ENCODE measurements around the gene PODXL.

Gene PODXL

DNA sequence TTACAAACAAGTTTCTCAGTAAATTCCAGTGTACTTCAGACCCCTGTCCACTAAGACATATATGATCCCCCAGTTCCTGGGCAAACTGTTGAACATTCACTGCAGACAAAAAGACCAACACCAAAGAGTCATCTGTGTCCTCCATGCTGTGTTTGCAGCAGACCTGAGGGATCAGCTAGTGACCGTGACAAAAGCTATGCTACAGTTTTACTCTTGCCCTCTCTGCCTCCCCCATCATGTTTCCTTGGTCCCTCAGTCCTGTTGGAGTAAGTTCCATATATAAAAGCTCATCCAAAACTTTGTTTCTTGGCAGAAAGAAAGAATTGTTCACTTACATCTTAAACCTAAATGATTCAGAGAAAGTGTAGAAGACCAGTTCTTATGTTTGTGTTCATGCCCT lies 56.1 kb downstream of the PODXL start:
- Mint-ChIP-seq H3K4me1 (peaks cover 33% of the 10 kb centered on the region), H3K27me3 (no peaks in the 10 kb centered on the region), H3K27ac (no peak overlapping the region), H3K36me3 (peaks cover 4% of the 10 kb centered on the region), H3K4me3 (no peak overlapping the region), H3K9me3 (no peaks in the 10 kb centered on the region)

DNA sequence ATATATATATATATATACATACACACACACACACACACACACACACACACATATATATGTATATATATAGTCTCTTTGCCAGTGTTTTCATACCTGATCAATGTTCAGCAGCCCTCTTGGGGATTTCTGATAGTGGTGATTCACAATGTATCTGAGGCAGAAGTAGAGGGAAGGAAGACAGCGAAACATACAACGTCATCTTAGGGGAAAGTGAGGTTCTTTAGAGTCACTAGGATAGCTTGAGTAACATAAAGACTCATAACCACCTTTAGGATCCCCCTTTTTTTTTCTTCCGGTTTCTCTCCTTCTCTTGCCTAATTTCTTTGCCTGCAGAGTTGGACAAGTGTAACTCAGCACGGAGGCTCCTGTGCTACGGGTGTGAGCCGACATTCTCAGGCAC lies 56.6 kb downstream of the PODXL start:
- Mint-ChIP-seq H3K36me3 (peaks cover 4% of the 10 kb centered on the region), H3K27ac (no peak overlapping the region), H3K4me1 (peaks cover 30% of the 10 kb centered on the region), H3K27me3 (no peaks in the 10 kb centered on the region), H3K4me3 (no peak overlapping the region), H3K9me3 (no peaks in the 10 kb centered on the region)

DNA sequence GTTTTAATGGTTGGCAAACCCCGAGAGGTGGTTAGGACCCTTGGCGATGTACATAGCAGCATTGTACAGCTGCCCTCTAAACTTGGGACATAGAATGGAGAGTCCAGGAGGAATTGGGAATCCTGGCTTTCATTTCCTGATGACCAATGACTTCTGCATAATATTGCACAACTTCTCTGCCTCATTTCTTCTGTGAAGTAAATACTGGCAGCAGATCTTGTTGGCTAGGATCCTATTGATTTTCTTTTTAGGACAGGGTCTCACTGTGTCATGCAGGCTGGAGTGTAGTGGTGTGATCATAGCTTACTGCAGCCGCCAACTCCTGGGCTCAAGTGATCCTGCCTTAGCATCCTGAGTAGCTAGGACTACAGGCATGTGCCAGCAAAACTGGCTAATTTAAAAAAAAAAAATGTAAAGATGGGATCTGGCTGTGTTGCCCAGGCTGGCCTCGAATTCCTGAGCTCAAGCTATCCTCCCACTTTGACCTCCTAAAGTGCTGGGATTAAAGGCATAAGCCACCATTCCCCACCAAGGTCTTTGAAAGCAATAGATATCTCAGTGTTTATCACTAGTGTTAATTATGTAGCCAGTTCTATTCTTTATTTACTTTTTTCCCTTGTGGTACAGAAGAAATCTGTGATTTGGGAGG lies 58.1 kb downstream of the PODXL start:
- H3K4me1 Mint-ChIP-seq = peaks cover 28% of the 10 kb centered on the region
- H3K27me3 Mint-ChIP-seq = no peaks in the 10 kb centered on the region
- no peaks in the 10 kb centered on the region for H3K9me3 Mint-ChIP-seq
- H3K27ac Mint-ChIP-seq = no peak overlapping the region
- H3K4me3 Mint-ChIP-seq = no peak overlapping the region
- H3K36me3 Mint-ChIP-seq = peaks cover 4% of the 10 kb centered on the region

DNA sequence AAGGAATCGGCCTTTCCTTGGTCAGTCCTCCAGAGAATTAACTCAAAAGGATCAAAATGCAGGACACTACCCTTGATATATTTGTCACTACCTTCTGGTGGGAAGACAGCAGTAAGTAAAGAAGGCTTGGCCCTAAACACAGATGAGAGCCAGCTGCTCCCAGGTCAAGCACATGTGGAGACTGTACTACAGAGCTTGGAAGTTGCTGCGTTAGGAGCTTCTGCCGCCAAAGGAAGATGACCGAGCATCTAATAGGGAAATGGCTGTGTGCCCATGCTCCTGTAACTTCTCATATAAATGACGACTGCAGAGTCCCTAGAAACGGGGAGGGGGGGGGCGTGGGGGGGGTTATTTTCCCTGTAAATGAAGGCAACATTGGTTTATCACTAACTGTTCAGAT lies 59.0 kb downstream of the PODXL start:
- Mint-ChIP-seq H3K27ac (peak overlapping the region; percentile 35), H3K36me3 (peaks cover 4% of the 10 kb centered on the region), H3K4me1 (peaks cover 20% of the 10 kb centered on the region), H3K9me3 (no peaks in the 10 kb centered on the region), H3K27me3 (no peaks in the 10 kb centered on the region), H3K4me3 (no peak overlapping the region)

DNA sequence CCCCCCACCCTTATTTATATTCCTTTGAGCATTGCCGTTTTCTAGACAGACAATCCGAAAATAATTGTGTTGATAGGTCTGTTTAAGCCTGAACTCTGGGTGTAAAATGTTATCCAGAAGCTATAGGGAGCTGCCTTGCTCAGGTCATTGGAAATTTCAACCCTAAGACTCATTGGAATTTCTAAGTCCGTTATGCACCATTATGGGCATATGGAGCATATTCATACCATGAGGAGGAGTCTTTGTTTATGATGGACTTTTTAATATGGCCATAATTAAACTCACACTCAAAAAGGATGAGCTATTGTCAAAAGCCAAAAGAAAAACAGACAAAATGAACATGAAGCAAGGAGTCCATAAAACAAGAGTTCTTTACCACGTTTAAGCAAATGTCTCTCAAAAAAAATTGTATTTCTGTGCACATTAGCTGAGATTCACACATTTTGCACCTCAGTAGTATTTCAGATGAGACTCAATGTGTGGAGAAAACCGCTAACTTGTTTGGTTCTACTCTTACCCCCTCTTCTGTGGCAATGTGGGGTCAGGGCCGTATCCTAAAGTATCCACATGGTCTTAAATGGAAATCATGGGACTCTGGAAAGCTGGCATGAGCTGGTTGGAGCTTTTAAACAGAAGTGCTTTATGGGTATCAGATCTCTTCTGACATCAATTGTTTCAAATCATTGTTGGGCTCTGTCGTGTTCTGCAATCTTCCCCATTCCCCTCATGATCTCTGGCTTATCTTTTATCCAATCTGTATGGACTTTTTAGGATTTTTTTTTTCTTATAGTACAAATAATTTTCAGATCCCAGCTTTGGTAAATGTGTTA lies 60.5 kb downstream of the PODXL start:
- Mint-ChIP-seq H3K4me3 (no peak overlapping the region), H3K36me3 (peaks cover 4% of the 10 kb centered on the region), H3K27me3 (no peaks in the 10 kb centered on the region), H3K27ac (no peak overlapping the region), H3K4me1 (peaks cover 6% of the 10 kb centered on the region), H3K9me3 (no peaks in the 10 kb centered on the region)

DNA sequence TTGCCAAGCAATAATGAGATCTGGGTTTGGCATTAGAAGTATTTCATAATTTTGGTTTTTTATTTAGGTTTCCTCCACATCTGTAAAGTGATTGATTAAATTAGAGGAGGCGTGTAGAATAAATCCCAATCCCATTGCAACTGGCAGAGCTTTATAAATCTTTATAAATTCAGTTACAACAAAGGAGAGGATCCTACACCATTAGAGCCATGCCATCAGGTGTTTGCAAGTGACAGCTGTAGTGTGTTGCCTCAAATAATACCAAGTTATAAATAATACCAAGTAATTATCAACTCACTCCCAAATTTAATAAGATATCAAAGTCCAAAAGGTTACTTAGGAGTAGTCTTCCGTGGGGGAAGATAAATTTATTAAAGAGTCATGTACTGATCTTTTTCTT lies 62.2 kb downstream of the PODXL start:
- H3K36me3 Mint-ChIP-seq = peaks cover 4% of the 10 kb centered on the region
- H3K27me3 Mint-ChIP-seq = no peaks in the 10 kb centered on the region
- no peak overlapping the region for H3K27ac Mint-ChIP-seq
- no peaks in the 10 kb centered on the region for H3K9me3 Mint-ChIP-seq
- no peaks in the 10 kb centered on the region for H3K4me1 Mint-ChIP-seq
- no peak overlapping the region for H3K4me3 Mint-ChIP-seq

DNA sequence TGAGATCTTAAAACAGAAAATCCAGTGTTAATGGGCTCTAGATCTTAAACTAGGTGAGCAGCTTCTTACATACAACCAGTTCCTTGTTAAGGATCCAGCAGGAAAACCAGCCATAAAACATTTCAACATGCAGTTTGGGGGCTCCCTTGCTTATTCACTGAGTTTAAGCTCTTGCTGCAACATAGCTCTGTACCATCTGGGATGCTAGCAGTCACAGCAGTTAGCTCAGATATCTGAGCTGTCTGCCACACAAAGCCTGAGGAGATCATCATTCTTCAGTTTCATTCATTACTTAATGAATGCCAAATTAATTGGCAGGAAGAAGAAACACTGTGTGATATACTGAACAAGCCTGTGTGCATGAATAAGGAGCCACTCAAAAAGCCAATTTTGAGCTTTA lies 62.8 kb downstream of the PODXL start:
- no peak overlapping the region for H3K27ac Mint-ChIP-seq
- H3K4me1 Mint-ChIP-seq = no peaks in the 10 kb centered on the region
- no peak overlapping the region for H3K4me3 Mint-ChIP-seq
- H3K27me3 Mint-ChIP-seq = no peaks in the 10 kb centered on the region
- H3K9me3 Mint-ChIP-seq = no peaks in the 10 kb centered on the region
- peaks cover 4% of the 10 kb centered on the region for H3K36me3 Mint-ChIP-seq

DNA sequence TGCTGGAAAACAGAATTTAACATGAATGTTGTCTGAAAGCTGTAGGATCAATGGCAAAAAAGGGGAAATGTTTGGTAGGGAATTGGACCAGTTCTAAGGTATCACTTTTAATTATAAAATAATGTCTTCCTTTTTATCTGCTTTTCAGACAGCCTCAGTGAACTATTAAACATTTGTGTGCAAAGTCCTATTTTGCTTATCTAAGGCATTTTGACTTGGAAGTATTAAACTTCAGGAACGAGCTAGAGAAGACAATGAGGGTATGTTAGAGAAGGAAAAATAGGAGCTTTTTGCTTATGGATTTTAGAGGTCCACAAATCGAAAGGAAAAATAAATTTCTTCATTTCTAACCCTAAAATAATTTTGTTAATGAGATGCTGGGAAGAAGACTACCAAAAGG lies 63.3 kb downstream of the PODXL start:
- no peak overlapping the region for H3K4me3 Mint-ChIP-seq
- H3K4me1 Mint-ChIP-seq = no peaks in the 10 kb centered on the region
- no peaks in the 10 kb centered on the region for H3K9me3 Mint-ChIP-seq
- H3K36me3 Mint-ChIP-seq = peaks cover 6% of the 10 kb centered on the region
- no peak overlapping the region for H3K27ac Mint-ChIP-seq
- no peaks in the 10 kb centered on the region for H3K27me3 Mint-ChIP-seq

DNA sequence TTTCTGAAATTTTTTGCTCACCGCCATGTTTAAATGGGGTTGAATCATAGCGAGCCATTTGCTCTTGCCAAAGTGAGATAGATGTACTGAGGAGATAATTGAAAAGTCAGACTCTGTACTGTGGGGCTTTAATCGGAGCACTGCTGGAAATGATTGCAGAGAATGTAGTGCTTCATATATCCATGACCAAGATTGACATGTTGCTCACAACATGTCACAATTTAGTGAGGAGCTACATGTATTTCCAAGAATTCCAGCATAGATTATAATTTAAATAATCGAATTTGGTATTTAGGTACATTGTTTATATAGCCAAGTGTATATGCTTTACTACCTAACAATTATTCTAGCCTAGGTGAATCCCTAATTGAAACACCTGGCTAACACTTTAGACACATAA lies 66.5 kb downstream of the PODXL start:
- Mint-ChIP-seq H3K36me3 (peaks cover 2% of the 10 kb centered on the region), H3K4me1 (no peaks in the 10 kb centered on the region), H3K9me3 (no peaks in the 10 kb centered on the region), H3K4me3 (no peak overlapping the region), H3K27ac (no peak overlapping the region), H3K27me3 (no peaks in the 10 kb centered on the region)

DNA sequence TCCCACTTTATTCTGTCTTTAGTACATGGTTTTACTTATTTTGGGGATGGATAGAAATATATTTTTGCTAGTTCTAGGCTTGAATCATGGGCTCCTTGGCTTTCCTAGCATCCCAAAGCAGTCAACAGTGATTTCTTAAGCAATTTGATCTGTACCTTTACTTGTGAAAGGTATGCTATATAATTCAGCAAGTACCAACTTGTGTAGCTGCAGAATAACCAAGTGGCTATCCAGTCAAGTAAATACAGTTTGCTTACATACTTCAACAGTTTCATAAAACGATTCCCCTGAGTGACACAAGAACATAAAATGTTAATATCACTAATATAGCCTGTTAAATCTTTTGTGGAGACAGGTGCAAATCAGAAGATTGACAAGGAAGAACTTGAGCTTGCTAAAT lies 67.2 kb downstream of the PODXL start:
- H3K4me1 Mint-ChIP-seq = no peaks in the 10 kb centered on the region
- no peaks in the 10 kb centered on the region for H3K9me3 Mint-ChIP-seq
- no peak overlapping the region for H3K4me3 Mint-ChIP-seq
- H3K27me3 Mint-ChIP-seq = no peaks in the 10 kb centered on the region
- H3K27ac Mint-ChIP-seq = peak overlapping the region; percentile 10
- H3K36me3 Mint-ChIP-seq = peaks cover 2% of the 10 kb centered on the region

DNA sequence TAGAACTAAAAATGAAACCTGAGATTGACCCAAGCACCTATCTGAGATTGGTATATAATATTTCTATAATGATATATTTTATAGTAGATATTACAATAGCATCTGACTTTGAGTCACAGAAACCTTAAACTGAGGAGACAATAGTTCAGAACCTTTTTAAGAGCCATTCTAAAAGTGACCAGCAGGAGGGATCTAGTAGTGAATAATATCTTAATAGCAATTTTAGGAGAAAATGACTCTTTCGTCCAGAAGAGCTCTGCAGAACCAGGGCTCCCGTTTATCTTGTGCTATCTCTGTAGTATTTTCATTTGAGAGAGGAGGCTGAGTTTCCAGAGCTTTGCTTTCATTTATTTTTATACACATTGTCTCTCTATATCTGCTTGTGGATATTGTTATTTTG lies 68.1 kb downstream of the PODXL start:
- Mint-ChIP-seq H3K27ac (no peak overlapping the region), H3K36me3 (peaks cover 4% of the 10 kb centered on the region), H3K4me3 (no peak overlapping the region), H3K9me3 (no peaks in the 10 kb centered on the region), H3K27me3 (no peaks in the 10 kb centered on the region), H3K4me1 (no peaks in the 10 kb centered on the region)

DNA sequence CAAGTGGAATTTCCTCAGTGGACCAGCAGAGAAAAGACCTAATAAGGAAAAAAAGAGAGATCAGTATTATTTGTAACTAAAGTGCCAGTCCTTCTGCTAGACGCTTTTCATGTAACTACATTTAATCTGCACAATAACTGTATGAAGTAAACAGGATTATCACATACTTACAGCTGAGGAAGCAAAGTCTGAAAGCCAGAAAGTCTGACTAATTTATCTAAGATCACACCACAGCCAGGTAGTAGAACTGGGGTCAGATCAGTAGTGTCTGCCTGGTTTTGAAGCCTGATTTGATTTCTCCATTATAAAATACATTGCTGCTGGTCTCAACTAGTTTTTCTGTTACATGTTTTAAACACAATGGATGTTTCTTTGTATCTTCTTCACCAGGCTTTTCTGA lies 69.2 kb downstream of the PODXL start:
- no peak overlapping the region for H3K4me3 Mint-ChIP-seq

DNA sequence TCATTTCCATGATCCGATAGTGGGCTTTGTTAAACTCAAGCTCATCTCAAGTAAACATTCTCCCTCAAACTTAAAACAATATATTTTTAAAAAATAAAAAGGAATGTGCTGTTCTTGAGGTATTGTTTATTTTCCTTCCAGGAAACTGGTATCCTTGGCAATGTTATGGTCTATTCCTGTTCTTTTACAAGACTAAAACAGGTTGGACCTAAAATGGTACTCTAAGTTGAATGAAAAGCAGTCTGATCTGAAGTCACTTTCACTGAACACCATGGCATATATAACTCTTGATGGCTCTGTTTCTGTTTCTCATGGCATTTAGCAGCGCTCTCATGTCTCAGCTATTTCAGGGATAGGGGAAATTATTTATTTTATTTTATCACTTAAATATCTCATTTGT lies 70.1 kb downstream of the PODXL start:
- no peaks in the 10 kb centered on the region for H3K9me3 Mint-ChIP-seq
- H3K4me1 Mint-ChIP-seq = no peaks in the 10 kb centered on the region
- no peak overlapping the region for H3K4me3 Mint-ChIP-seq
- H3K27me3 Mint-ChIP-seq = no peaks in the 10 kb centered on the region
- no peak overlapping the region for H3K27ac Mint-ChIP-seq
- H3K36me3 Mint-ChIP-seq = peaks cover 7% of the 10 kb centered on the region

More for the DNA sequence above, 69.2 kb downstream of the PODXL start:
- Mint-ChIP-seq H3K4me1 (no peaks in the 10 kb centered on the region), H3K36me3 (peaks cover 7% of the 10 kb centered on the region), H3K9me3 (no peaks in the 10 kb centered on the region), H3K27me3 (no peaks in the 10 kb centered on the region), H3K27ac (no peak overlapping the region)

DNA sequence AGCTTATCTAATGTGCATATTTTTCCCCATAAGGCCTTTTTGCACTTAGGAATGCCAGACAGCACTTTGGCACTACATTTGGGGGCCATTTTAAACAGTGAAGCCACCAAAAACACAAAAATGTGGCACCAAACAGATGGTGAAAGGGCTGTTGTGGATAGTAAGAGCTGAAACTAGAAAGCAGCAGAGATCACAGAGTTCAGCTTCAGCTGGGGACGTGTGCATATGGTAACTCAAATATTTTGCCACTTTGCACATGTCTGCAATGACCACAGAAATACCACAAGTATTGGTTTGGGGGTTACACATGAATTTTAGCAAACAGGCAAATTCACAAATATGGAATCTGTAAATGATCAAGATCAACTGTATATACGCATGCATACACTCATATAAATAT lies 72.8 kb downstream of the PODXL start:
- Mint-ChIP-seq H3K4me1 (no peaks in the 10 kb centered on the region), H3K4me3 (no peak overlapping the region), H3K9me3 (no peaks in the 10 kb centered on the region), H3K27ac (peak overlapping the region; percentile 59), H3K36me3 (peaks cover 8% of the 10 kb centered on the region), H3K27me3 (no peaks in the 10 kb centered on the region)

DNA sequence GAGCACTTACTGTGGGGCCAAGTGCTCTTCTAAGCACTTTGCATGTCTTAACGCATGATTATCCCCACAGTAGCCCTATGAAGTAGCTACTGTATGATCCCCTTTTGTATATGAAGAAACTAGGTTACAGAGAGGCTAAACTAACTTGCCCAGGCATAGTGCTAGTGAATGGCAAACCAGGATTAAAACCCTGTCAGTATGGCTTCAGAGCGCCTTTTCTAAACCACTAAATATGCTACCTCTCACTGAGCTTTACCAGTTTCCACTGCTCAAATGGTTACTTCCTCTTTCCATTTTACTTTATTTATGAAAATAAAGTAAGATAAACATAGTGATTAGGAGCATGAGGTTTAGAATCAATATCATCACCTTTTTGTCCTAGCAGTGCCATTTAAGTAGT lies 73.6 kb downstream of the PODXL start:
- Mint-ChIP-seq H3K9me3 (no peaks in the 10 kb centered on the region), H3K27ac (no peak overlapping the region), H3K4me3 (no peak overlapping the region)

DNA sequence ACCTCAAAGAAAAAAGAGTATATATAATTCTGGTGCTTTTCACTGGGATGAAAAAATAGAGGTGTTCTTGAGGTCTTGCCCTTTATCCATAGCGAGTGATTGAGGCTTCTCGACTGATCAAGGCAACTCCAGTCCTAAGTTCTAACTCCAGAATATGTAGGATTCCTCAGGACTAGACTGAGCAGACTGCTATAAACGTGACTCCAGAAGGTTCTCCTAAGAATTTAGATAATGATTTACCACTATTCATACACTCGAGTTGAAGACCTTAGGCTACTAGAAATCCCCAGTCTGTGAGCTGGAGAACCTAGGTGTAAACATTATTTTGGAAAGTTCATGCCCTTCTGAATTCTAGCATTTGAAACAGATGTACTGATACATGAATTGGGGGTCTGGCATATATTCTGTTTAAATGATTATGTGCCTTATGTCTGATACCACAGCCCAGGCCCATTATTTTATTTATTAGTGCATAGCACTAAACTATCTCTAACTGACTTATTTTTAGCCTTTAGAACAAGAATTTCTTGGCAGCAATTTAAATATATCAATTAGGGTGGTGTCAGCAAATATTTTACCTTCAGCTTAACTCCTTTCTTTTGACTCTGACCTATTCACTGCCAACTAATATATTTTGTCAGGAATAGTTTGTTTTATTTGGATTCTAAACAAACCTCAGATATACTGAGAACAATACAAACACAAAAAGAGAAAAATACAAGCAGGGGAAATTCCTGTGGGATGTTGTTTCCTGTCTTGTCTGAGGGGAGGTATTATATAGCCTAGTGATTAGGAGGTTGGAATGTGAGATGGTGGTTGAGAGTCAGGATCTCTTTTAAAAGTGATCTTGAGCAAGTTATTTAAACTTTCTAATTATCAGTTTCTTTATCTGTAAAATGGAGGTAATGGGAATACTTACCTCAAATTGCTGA lies 75.8 kb downstream of the PODXL start:
- Mint-ChIP-seq H3K9me3 (no peaks in the 10 kb centered on the region), H3K4me1 (no peaks in the 10 kb centered on the region), H3K27ac (peak overlapping the region; percentile 24), H3K4me3 (no peak overlapping the region), H3K27me3 (no peaks in the 10 kb centered on the region), H3K36me3 (peaks cover 6% of the 10 kb centered on the region)

More for the DNA sequence above, 73.6 kb downstream of the PODXL start:
- H3K27me3 Mint-ChIP-seq = no peaks in the 10 kb centered on the region
- no peaks in the 10 kb centered on the region for H3K4me1 Mint-ChIP-seq
- H3K36me3 Mint-ChIP-seq = peaks cover 6% of the 10 kb centered on the region

Measured in activated naive CD4-positive, alpha-beta T cell treated with anti-CD3 and anti-CD28 coated beads, Interleukin-2, amount 50 U/mL, for 24 hours (primary cell).